Trophoblast cell (in vitro differentiated cells and primary cell): ENCODE measurements around the gene GART.

Source experiments
- DNase-seq, 2 donors: peaks; one replicate each; pipeline ENCODE4 v3.0.0-alpha.2; 2016
- H2AFZ ChIP-seq: 2 replicates; pipeline ENCODE4 v1.6.1; 2013; ENCODE audit warnings: low read length, moderate library complexity, mild to moderate bottlenecking; ENCODE audit not compliant: insufficient read depth, poor library complexity
- H2AK5ac ChIP-seq: 2 replicates; pipeline ENCODE4 v1.6.1; 2013; ENCODE audit warnings: mild to moderate bottlenecking, low read length
- H2BK120ac ChIP-seq: 2 replicates; pipeline ENCODE4 v1.6.1; 2013; ENCODE audit warnings: low read length, mild to moderate bottlenecking, moderate library complexity; ENCODE audit not compliant: insufficient read depth, poor library complexity
- H2BK12ac ChIP-seq: 2 replicates; pipeline ENCODE4 v1.6.1; 2013; ENCODE audit warnings: mild to moderate bottlenecking, low read length, moderate library complexity
- H2BK5ac ChIP-seq: 2 replicates; pipeline ENCODE4 v1.6.1; 2013; ENCODE audit warnings: low read length, low read depth, moderate library complexity, mild to moderate bottlenecking; ENCODE audit not compliant: poor library complexity
- H3K14ac ChIP-seq: 2 replicates; pipeline ENCODE4 v1.6.1; 2013; ENCODE audit warnings: mild to moderate bottlenecking, low read length
- H3K18ac ChIP-seq: 2 replicates; pipeline ENCODE4 v1.6.1; 2013; ENCODE audit warnings: mild to moderate bottlenecking, low read length
- H3K23ac ChIP-seq: 2 replicates; pipeline ENCODE4 v1.6.1; 2013; ENCODE audit warnings: low read length
- H3K27ac ChIP-seq: 2 replicates; pipeline ENCODE4 v1.5.1; 2013; ENCODE audit warnings: low read depth, mild to moderate bottlenecking, inconsistent platforms, low read length, moderate library complexity
- H3K27me3 ChIP-seq: 2 replicates; pipeline ENCODE4 v1.6.1; 2013; ENCODE audit warnings: inconsistent platforms, mild to moderate bottlenecking, low read length, moderate library complexity; ENCODE audit not compliant: insufficient read depth
- H3K36me3 ChIP-seq, 2 experiments: 1 replicate in 1 of 2; 2 replicates in 1 of 2; pipeline ENCODE4 v1.6.1; 2013; ENCODE audit warnings: low read length in 2 of 2, mild to moderate bottlenecking in 2 of 2, moderate library complexity in 1 of 2; ENCODE audit not compliant: insufficient read depth in 2 of 2, control insufficient read depth in 1 of 2
- H3K4ac ChIP-seq: 2 replicates; pipeline ENCODE4 v1.6.1; 2013; ENCODE audit warnings: low read depth, mild to moderate bottlenecking, low read length, moderate library complexity
- H3K4me1 ChIP-seq, 2 experiments: 1 replicate in 1 of 2; 2 replicates in 1 of 2; pipeline ENCODE4 v1.6.1; 2013; ENCODE audit warnings: low read length in 2 of 2, mild to moderate bottlenecking in 2 of 2, moderate library complexity in 1 of 2; ENCODE audit not compliant: insufficient read depth in 2 of 2, control insufficient read depth in 1 of 2
- H3K4me2 ChIP-seq: 2 replicates; pipeline ENCODE4 v1.6.1; 2013; ENCODE audit warnings: inconsistent platforms, mild to moderate bottlenecking, low read length, moderate library complexity
- H3K4me3 ChIP-seq: 2 replicates; pipeline ENCODE4 v1.5.1; 2013; ENCODE audit warnings: mild to moderate bottlenecking, low read depth, low read length, inconsistent platforms
- H3K79me1 ChIP-seq: one replicate; pipeline ENCODE4 v1.6.1; 2013; ENCODE audit warnings: low read length
- H3K79me2 ChIP-seq: 2 replicates; pipeline ENCODE4 v1.6.1; 2013; ENCODE audit warnings: low read length, mild to moderate bottlenecking; ENCODE audit not compliant: control insufficient read depth, insufficient read depth, poor library complexity
- H3K9ac ChIP-seq: 2 replicates; pipeline ENCODE4 v1.6.1; 2013; ENCODE audit warnings: mild to moderate bottlenecking, low read length
- H3K9me3 ChIP-seq: 2 replicates; pipeline ENCODE4 v1.6.1; 2013; ENCODE audit warnings: low read depth, mild to moderate bottlenecking, control low read depth, inconsistent platforms, low read length; ENCODE audit not compliant: insufficient read depth
- H4K12ac ChIP-seq: 2 replicates; pipeline ENCODE4 v1.6.1; 2013; ENCODE audit warnings: low read depth, mild to moderate bottlenecking, low read length, moderate library complexity
- H4K8ac ChIP-seq: 2 replicates; pipeline ENCODE4 v1.6.1; 2013; ENCODE audit warnings: low read depth, mild to moderate bottlenecking, low read length, moderate library complexity
- H4K91ac ChIP-seq: one replicate; pipeline ENCODE4 v1.6.1; 2013; ENCODE audit warnings: low read depth, mild to moderate bottlenecking, low read length, moderate library complexity
- WGBS: extraction: QIAGEN DNeasy Blood & Tissue Kit; methylation state at CpG from one replicate; pipeline ENCODE4 v1.1.7; 2013; ENCODE audit warnings: missing lambda C conversion rate; ENCODE audit not compliant: insufficient read length, insufficient coverage; ENCODE audit errors: extremely low coverage; 5-methylcytosine and 5-hydroxymethylcytosine counted together

The GART gene

GRCh38 chr21:33487996-33488395 is 53.9 kb downstream of the GART start:
- Histone ChIP-seq H3K9me3 (no peaks in the 10 kb centered on the region), H3K4me1 (peaks cover 0 to 3% of the 10 kb centered on the region in 2 experiments), H3K27ac (no peak overlapping the region), H3K14ac (no peak overlapping the region), H3K4me3 (no peak overlapping the region), H3K9ac (no peak overlapping the region), H3K4ac (no peak overlapping the region), H2BK12ac (no peak overlapping the region), H3K79me2 (no peaks in the 10 kb centered on the region), H4K8ac (no peak overlapping the region), H2BK120ac (no peak overlapping the region), H2AK5ac (no peak overlapping the region), H3K23ac (no peak overlapping the region), H3K36me3 (no peaks in the 10 kb centered on the region), H2BK5ac (no peak overlapping the region), H3K4me2 (no peak overlapping the region), H3K18ac (no peak overlapping the region), H4K91ac (no peak overlapping the region), H3K79me1 (peaks cover 2% of the 10 kb centered on the region), H4K12ac (no peak overlapping the region), H2AFZ (no peak overlapping the region), H3K27me3 (no peaks in the 10 kb centered on the region)
- no CpG with 5 or more reads among the region's 5 CpGs for WGBS
- no peak for DNase-seq

GRCh38 chr21:33481314-33481943 is 60.5 kb downstream of the GART start:
- WGBS = no CpG with 5 or more reads among the region's 9 CpGs
- H3K9ac ChIP-seq = no peak overlapping the region

DNA sequence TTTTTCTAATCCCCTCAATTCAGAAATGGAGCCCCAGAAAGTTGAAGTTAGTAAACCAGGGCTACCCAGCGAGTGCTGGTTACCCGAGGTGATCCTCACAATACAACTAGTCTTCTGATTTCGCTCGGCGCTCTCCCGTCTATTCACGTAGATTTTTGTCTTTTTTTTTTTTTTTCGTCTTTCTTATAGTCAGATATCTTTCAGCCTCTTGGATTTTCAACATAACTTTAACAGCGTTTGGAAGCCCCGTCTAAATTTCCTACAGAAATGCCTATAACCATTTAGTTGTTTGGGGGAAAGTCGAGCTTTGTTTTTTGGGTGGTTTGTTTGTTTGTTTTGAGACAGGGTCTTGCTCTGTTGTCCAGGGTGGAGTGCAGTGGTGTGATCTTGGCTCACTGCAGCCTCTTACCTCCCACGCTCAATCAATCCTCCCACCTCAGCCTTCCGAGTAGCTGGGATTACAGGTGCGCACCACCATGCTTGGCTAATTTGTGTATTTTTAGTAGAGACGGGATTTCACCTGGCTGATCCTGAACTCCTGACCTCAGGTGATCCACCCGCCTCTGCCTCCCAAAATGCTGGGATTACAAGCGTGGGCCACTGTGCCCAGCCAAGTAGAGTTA is 61.3 kb downstream of the GART start:
- peak overlapping the region; percentile 55 for H3K14ac ChIP-seq
- H4K91ac ChIP-seq = peak overlapping the region; percentile 79
- peaks cover 11% of the 10 kb centered on the region for H3K79me1 ChIP-seq
- no peaks in the 10 kb centered on the region for H3K9me3 ChIP-seq
- H3K36me3 ChIP-seq = no peaks in the 10 kb centered on the region
- no peaks in the 10 kb centered on the region for H3K27me3 ChIP-seq
- peak overlapping the region; percentile 72 for H3K27ac ChIP-seq
- H2BK5ac ChIP-seq = peak overlapping the region; percentile 80
- DNase-seq = no peak
- H3K79me2 ChIP-seq = peaks cover 7% of the 10 kb centered on the region
- H4K12ac ChIP-seq = peak overlapping the region; percentile 85
- peak overlapping the region; percentile 70 for H3K9ac ChIP-seq
- H3K18ac ChIP-seq = peak overlapping the region; percentile 94
- peak overlapping the region; percentile 83 for H3K4me3 ChIP-seq
- H2AK5ac ChIP-seq = no peak overlapping the region
- H3K4me1 ChIP-seq = peaks cover 3 to 5% of the 10 kb centered on the region in 2 experiments
- peak overlapping the region; percentile 95 for H4K8ac ChIP-seq
- H2AFZ ChIP-seq = peak overlapping the region; percentile 80
- WGBS = no CpG with 5 or more reads among the region's 17 CpGs
- no peak overlapping the region for H3K23ac ChIP-seq
- H2BK12ac ChIP-seq = peak overlapping the region; percentile 24
- peak overlapping the region; percentile 59 for H3K4ac ChIP-seq
- peak overlapping the region; percentile 87 for H2BK120ac ChIP-seq
- peak overlapping the region; percentile 89 for H3K4me2 ChIP-seq

More at GRCh38 chr21:33481314-33481943, 60.5 kb downstream of the GART start:
- no peak overlapping the region for H2AFZ ChIP-seq
- H4K91ac ChIP-seq = no peak overlapping the region
- peaks cover 7% of the 10 kb centered on the region for H3K79me2 ChIP-seq
- peaks cover 3 to 5% of the 10 kb centered on the region in 2 experiments for H3K4me1 ChIP-seq
- H3K27ac ChIP-seq = no peak overlapping the region
- no peaks in the 10 kb centered on the region for H3K27me3 ChIP-seq
- H3K4me2 ChIP-seq = no peak overlapping the region
- no peak overlapping the region for H2BK5ac ChIP-seq
- peaks cover 11% of the 10 kb centered on the region for H3K79me1 ChIP-seq
- no peak overlapping the region for H3K4ac ChIP-seq
- H2BK12ac ChIP-seq = no peak overlapping the region
- no peak overlapping the region for H4K8ac ChIP-seq
- H2BK120ac ChIP-seq = no peak overlapping the region
- H3K4me3 ChIP-seq = no peak overlapping the region
- no peaks in the 10 kb centered on the region for H3K36me3 ChIP-seq
- no peak overlapping the region for H3K14ac ChIP-seq
- DNase-seq = no peak
- H4K12ac ChIP-seq = no peak overlapping the region
- H3K23ac ChIP-seq = no peak overlapping the region
- H3K9me3 ChIP-seq = no peaks in the 10 kb centered on the region
- no peak overlapping the region for H2AK5ac ChIP-seq
- no peak overlapping the region for H3K18ac ChIP-seq

- WGBS = no CpG with 5 or more reads among the region's 93 CpGs
- peak within 1 kb of the TSS; percentile 24 for H2BK12ac ChIP-seq
- peak within 1 kb of the TSS; percentile 88 for H3K27ac ChIP-seq
These were observed 62.0 kb downstream of the GART start, which contains the start of gene TMEM50B for GRCh38 chr21:33479679-33480480. TMEM50B (minus strand) TSS chr21:33479974; CDS start chr21:33468885, 11,089 bp downstream.

More at GRCh38 chr21:33479679-33480480, 62.0 kb downstream of the GART start, which contains the start of gene TMEM50B:
- Histone ChIP-seq H3K18ac (peak within 1 kb of the TSS; percentile 94), H4K12ac (peak within 1 kb of the TSS; percentile 85), H2BK120ac (peak within 1 kb of the TSS; percentile 87), H3K4me3 (peak within 1 kb of the TSS; percentile 94), H3K14ac (peak within 1 kb of the TSS; percentile 95), H3K9me3 (no peaks in the 10 kb centered on the region), H3K4ac (peak within 1 kb of the TSS; percentile 59), H3K23ac (no peak within 1 kb of the TSS), H4K91ac (peak within 1 kb of the TSS; percentile 79), H3K27me3 (no peaks in the 10 kb centered on the region), H3K4me1 (peaks cover 3 to 5% of the 10 kb centered on the region in 2 experiments), H3K79me2 (peaks cover 7% of the 10 kb centered on the region), H3K4me2 (peak within 1 kb of the TSS; percentile 89), H2AFZ (peak within 1 kb of the TSS; percentile 80), H2BK5ac (peak within 1 kb of the TSS; percentile 89), H3K36me3 (no peaks in the 10 kb centered on the region), H4K8ac (peak within 1 kb of the TSS; percentile 95), H2AK5ac (no peak within 1 kb of the TSS), H3K79me1 (peaks cover 11% of the 10 kb centered on the region), H3K9ac (peak within 1 kb of the TSS; percentile 88)
- peak; percentile 96 to 98 for DNase-seq
